GM19025 (cell line): ENCODE results near the gene CCL24.
"Not testable (repeated sequence)": the region's sequence is repeated elsewhere in the genome, so short reads cannot be mapped to it uniquely, and the experiment has no call there.

Experiments
- ATAC-seq: cut with Tn5 transposase; IDR thresholded peaks from one replicate; pipeline ENCODE4 v1.9.1; 2021; ENCODE audit warnings: mild to moderate bottlenecking, low read depth, moderate library complexity; ENCODE audit not compliant: unreplicated experiment

Gene CCL24

GRCh38 chr7:75788154-75788847, 25.3 kb downstream of the CCL24 start:
- ATAC-seq: not testable (repeated sequence)

DNA sequence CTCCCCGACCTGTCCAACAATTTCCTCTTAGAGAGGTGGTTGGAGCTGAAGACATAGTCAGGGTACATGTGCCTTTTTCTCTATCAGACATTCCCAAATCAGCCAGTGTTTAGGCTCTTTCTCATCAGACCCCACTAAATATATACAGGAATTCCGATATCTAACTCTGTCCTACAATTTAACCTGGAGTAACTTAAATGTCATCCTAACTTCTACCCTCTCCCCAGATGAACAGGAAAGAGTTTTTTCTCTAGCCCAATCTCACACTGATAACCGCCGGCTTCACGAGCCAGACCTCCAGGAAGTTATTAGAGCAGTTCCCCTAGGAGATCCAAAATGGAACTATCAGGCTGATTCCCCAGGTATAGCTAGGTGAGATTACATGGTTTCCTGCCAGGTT, 30.5 kb downstream of the CCL24 start:
- ATAC-seq: not testable (repeated sequence)

DNA sequence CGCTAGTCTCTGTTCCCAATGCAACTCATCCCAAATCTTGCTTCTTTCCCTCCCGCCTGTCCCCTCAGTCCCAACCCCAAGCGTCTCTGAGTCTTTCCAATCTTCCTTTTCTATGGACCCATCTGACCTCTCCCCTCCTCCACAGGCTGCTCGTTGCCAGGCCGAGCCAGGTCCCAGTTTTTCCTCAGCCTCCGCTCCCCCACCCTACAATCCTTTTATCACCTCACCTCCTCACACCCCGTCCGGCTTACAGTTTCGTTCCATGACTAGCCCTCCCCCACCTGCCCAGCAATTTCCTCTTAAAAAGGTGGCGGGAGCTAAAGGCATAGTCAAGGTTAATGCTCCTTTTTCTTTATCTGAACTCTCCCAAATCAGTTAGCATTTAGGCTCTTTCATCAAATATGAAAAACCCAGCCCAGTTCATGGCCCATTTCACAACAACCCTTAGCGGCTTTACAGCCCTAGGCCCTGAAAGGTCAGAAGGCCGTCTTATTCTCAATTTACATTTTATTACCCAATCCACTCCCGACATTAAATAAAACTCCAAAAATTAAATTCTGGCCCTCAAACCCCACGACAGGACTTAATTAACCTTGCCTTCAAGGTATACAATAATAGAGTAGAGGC, 32.8 kb downstream of the CCL24 start:
- not testable (repeated sequence) for ATAC-seq

- ATAC-seq: not testable (repeated sequence)
These were observed 34.1 kb downstream of the CCL24 start for GRCh38 chr7:75779516-75779915.

GRCh38 chr7:75779035-75779434, 34.6 kb downstream of the CCL24 start:
- ATAC-seq: not testable (repeated sequence)

DNA sequence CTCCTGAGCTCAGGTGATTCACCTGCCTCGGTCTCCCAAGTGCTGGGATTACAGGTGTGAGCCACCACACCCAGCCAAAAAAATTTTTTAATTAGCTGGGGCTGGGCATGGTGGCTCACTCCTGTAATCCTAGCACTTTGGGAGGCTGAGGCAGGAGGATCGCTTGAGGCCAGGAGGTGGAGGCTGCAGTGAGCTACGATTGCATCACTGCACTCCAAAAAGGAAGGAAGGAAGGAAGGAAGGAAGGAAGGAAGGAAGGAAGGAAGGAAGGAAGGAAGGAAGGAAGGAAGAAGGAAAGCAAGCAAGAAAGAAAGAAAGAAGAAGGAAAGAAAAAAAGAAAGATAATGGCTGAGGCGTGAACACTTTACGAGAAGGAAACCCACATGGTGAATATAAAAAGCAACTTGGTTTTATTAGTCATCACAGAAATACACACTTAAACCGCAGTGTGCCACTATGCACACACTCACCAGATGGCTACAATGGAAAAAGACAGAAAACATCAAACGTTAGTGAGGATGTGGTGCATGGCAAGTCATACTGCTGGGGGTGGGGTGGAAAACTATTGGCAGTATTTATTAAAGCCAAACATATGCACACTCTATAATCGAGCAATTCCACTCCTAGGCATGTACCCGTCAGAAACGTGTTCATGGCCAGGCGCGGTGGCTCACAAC, 37.2 kb downstream of the CCL24 start:
- ATAC-seq: no peak

GRCh38 chr7:75773958-75774357, 39.6 kb downstream of the CCL24 start:
- ATAC-seq: not testable (repeated sequence)

DNA sequence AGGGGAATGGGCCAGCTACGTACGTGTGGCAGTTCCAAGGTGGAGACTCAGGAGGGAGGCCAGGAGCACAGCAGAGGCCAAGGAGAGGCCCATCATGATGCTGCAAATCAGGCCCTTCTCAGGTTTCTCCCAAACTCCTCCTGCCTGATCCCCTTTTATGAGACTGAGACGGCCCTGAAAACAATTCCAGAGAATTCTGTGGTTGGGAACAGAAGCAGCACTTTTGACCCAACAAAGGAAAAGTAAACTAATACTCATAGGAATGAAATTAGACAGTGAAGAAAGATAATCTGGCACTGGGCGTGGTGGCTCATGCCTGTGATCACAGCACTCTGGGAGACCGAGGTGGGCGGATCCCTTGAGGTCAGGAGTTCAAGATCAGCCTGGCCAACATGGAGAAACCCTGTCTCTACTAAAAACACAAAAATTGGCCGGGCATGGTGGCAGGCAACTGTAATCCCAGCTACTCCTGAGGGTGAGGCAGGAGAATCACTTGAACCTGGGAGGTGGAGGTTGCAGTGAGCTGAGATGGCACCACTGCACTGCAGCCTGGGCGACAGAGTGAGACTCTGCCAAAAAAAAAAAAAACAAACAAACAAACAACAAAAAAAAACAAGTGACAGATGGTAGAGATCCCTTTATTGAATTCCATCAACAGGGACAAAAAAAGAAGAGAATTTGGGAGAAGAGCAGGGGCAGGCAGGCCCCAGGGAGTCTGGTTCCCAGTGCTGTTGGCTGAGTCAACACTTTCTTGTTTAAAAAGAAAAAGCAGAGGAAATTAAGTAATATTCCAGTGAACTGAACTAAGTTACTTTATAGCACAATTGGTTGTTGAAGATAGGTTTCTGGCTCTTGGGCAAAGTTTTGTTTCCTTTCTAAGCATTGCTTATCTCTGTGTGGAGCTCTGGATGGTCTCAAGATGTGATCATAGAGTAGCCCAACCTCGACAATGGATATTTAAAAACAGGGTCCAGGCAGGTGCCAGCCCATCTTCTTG, 41.2 kb downstream of the CCL24 start, which contains the start of gene CCL26:
CCL26 (minus strand) TSS at position 131 of the 997 bp plus-strand sequence; CDS start at position 96, 35 bp downstream.
- no peak for ATAC-seq

DNA sequence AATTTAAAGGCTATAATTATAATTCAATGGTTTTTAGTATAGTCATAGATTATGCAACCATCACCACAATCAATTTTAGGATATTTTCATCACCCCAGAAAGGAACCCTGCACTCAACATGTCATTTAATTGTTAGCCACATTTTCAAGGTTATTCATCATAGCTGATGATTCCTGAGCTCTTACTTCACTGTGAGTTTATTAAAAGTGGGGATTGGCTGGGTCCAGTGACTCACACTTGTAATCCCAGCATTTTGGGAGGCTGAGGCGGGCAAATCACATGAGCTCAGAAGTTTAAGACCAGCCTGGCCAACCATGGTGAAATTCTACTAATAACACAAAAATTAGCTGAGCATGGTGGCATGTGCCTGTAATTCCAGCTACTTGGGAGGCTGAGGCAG, 42.4 kb downstream of the CCL24 start:
- ATAC-seq: no peak

DNA sequence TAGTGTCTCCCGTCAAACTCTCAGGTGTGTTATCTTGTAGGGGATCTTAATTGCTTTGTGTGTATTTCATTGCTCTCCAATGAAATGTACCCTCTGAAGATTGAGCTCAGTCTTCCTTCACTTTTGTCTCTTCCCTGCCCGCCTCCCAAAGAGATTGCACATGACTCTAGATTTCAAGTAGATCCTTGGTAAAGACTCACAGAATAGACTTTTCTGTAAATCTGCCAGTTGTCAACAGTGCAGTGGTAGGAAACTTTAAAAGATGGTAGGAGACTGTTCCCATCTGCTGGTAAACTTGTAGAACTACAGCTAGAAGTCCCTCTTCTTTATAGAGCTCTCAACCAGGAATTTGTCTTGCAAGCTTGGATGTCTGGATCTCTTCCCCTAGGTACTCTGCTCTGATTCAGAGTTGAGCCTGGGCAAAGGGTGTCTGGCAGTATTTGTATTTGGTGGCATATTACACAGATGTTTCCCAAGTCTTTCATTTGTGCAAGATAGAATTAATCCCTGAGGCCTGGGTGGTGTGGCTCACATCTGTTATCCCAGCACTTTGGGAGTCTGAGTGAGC, 51.2 kb downstream of the CCL24 start:
- no peak for ATAC-seq

DNA sequence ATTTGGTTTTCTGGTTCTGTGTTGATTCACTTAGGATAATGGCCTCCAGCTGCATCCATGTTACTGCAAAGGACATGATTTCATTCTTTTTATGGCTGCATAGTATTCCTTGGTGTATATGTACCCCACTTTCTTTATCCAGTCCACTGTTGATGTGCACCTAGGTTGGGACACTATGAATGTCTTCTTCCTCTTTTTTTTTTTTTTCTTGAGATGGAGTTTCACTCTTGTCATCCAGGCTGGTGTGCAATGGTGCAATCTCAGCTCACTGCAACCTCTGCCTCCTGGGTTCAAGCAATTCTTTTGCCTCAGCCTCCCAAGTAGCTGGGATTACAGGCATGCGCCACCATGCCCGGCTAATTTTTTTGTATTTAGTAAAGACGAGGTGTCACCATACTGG, 51.8 kb downstream of the CCL24 start:
- not testable (repeated sequence) for ATAC-seq
